NT2/D1 (cell line): Measurements from ENCODE around the gene SLC2A13.

Experiments used
- DNase-seq: peaks from one replicate; pipeline ENCODE4 v3.0.0-alpha.2; 2011; ENCODE audit warnings: low read depth, low spot score
- H3K27me3 ChIP-seq: 2 replicates; pipeline ENCODE4 v1.6.0; 2011; ENCODE audit warnings: mild to moderate bottlenecking; ENCODE audit not compliant: insufficient read length, insufficient read depth
- H3K36me3 ChIP-seq: 2 replicates; pipeline ENCODE4 v1.6.1; 2011; ENCODE audit warnings: mild to moderate bottlenecking, low read length, mixed read lengths; ENCODE audit not compliant: insufficient read depth, insufficient read length
- H3K4me1 ChIP-seq: 2 replicates; pipeline ENCODE4 v1.5.1; 2011; ENCODE audit not compliant: insufficient read depth, insufficient read length
- H3K4me3 ChIP-seq: 2 replicates; pipeline ENCODE4 v1.5.1; 2011; ENCODE audit warnings: low read depth; ENCODE audit not compliant: insufficient read length
- H3K9ac ChIP-seq: 2 replicates; pipeline ENCODE4 v1.6.0; 2011; ENCODE audit warnings: low read depth; ENCODE audit not compliant: insufficient read length
- H3K9me3 ChIP-seq: 2 replicates; pipeline ENCODE4 v1.5.1; 2011; ENCODE audit warnings: mild to moderate bottlenecking, low read length; ENCODE audit not compliant: insufficient read depth
- SUZ12 ChIP-seq: IDR thresholded peaks from 2 replicates; pipeline ENCODE4 v1.6.1; 2011; ENCODE audit not compliant: insufficient read length, insufficient read depth; ENCODE audit errors: extremely low read depth
- YY1 ChIP-seq: IDR thresholded peaks from 2 replicates; pipeline ENCODE4 v1.6.1; 2011; ENCODE audit not compliant: insufficient read length, insufficient read depth
- ZNF274 ChIP-seq: IDR thresholded peaks from 2 replicates; pipeline ENCODE4 v1.6.1; 2011; ENCODE audit warnings: mild to moderate bottlenecking, low read depth, low read length

The SLC2A13 gene

GRCh38 chr12:39886106-39886505 is 219.8 kb downstream of the SLC2A13 start:
- DNase-seq: no peak

GRCh38 chr12:39884616-39885125 is 221.2 kb downstream of the SLC2A13 start:
- Histone ChIP-seq H3K27me3 (no peaks in the 10 kb centered on the region), H3K4me3 (no peak overlapping the region), H3K4me1 (no peaks in the 10 kb centered on the region), H3K36me3 (no peaks in the 10 kb centered on the region), H3K9ac (no peak overlapping the region), H3K9me3 (peaks cover 5% of the 10 kb centered on the region; the same call in 1 of the 2 replicates)
- TF ChIP-seq YY1: no peak
- TF ChIP-seq SUZ12: no peak
- TF ChIP-seq ZNF274: no peak
- DNase-seq: no peak

More at GRCh38 chr12:39886106-39886505, 219.8 kb downstream of the SLC2A13 start:
- H3K4me1 ChIP-seq: no peaks in the 10 kb centered on the region
- H3K4me3 ChIP-seq: no peak overlapping the region
- TF ChIP-seq YY1 (no peak), SUZ12 (no peak), ZNF274 (no peak)
- no peaks in the 10 kb centered on the region for H3K36me3 ChIP-seq
- H3K27me3 ChIP-seq: no peaks in the 10 kb centered on the region
- no peak overlapping the region for H3K9ac ChIP-seq
- no peaks in the 10 kb centered on the region for H3K9me3 ChIP-seq

GRCh38 chr12:39883411-39883810 is 222.5 kb downstream of the SLC2A13 start:
- no peak overlapping the region for H3K9ac ChIP-seq
- H3K27me3 ChIP-seq: no peaks in the 10 kb centered on the region
- H3K36me3 ChIP-seq: no peaks in the 10 kb centered on the region
- no peaks in the 10 kb centered on the region for H3K4me1 ChIP-seq
- H3K4me3 ChIP-seq: no peak overlapping the region
- no peak for DNase-seq
- TF ChIP-seq SUZ12: no peak
- no peak for TF ChIP-seq ZNF274
- no peak for TF ChIP-seq YY1
- peaks cover 17% of the 10 kb centered on the region for H3K9me3 ChIP-seq

GRCh38 chr12:39878753-39879152 is 227.1 kb downstream of the SLC2A13 start:
- Histone ChIP-seq H3K9me3 (peaks cover 27% of the 10 kb centered on the region), H3K4me3 (no peak overlapping the region), H3K27me3 (no peaks in the 10 kb centered on the region), H3K36me3 (no peaks in the 10 kb centered on the region), H3K9ac (no peak overlapping the region), H3K4me1 (no peaks in the 10 kb centered on the region)
- DNase-seq: no peak
- TF ChIP-seq ZNF274: no peak
- no peak for TF ChIP-seq YY1
- no peak for TF ChIP-seq SUZ12

GRCh38 chr12:39875721-39876120 is 230.2 kb downstream of the SLC2A13 start:
- H3K4me3 ChIP-seq: no peak overlapping the region
- TF ChIP-seq ZNF274 (no peak), SUZ12 (no peak), YY1 (no peak)
- peaks cover 27% of the 10 kb centered on the region for H3K9me3 ChIP-seq
- no peak overlapping the region for H3K9ac ChIP-seq
- H3K27me3 ChIP-seq: no peaks in the 10 kb centered on the region
- H3K4me1 ChIP-seq: no peaks in the 10 kb centered on the region
- no peaks in the 10 kb centered on the region for H3K36me3 ChIP-seq
- DNase-seq: no peak

GRCh38 chr12:39874785-39875184 is 231.1 kb downstream of the SLC2A13 start:
- peaks cover 23% of the 10 kb centered on the region for H3K9me3 ChIP-seq
- no peaks in the 10 kb centered on the region for H3K27me3 ChIP-seq
- H3K4me1 ChIP-seq: no peaks in the 10 kb centered on the region
- H3K9ac ChIP-seq: no peak overlapping the region
- H3K36me3 ChIP-seq: no peaks in the 10 kb centered on the region
- no peak for DNase-seq
- no peak overlapping the region for H3K4me3 ChIP-seq
- TF ChIP-seq SUZ12: no peak
- TF ChIP-seq ZNF274: no peak
- no peak for TF ChIP-seq YY1

- DNase-seq: no peak
- no peak for TF ChIP-seq SUZ12
- no peak for TF ChIP-seq YY1
- no peak for TF ChIP-seq ZNF274
- H3K4me3 ChIP-seq: no peak overlapping the region
Measured at GRCh38 chr12:39873065-39873464, 232.8 kb downstream of the SLC2A13 start.

GRCh38 chr12:39872425-39872824 is 233.5 kb downstream of the SLC2A13 start:
- Histone ChIP-seq H3K4me3 (no peak overlapping the region), H3K4me1 (no peaks in the 10 kb centered on the region), H3K27me3 (no peaks in the 10 kb centered on the region), H3K36me3 (no peaks in the 10 kb centered on the region), H3K9me3 (no peaks in the 10 kb centered on the region; the same call in 1 of the 2 replicates), H3K9ac (no peak overlapping the region)
- no peak for TF ChIP-seq ZNF274
- DNase-seq: no peak

More at GRCh38 chr12:39873065-39873464, 232.8 kb downstream of the SLC2A13 start:
- H3K4me1 ChIP-seq: no peaks in the 10 kb centered on the region
- no peaks in the 10 kb centered on the region for H3K36me3 ChIP-seq
- peaks cover 6% of the 10 kb centered on the region for H3K9me3 ChIP-seq
- no peaks in the 10 kb centered on the region for H3K27me3 ChIP-seq
- no peak overlapping the region for H3K9ac ChIP-seq
